ENCODE measurements around the gene TIGD6.

DNA sequence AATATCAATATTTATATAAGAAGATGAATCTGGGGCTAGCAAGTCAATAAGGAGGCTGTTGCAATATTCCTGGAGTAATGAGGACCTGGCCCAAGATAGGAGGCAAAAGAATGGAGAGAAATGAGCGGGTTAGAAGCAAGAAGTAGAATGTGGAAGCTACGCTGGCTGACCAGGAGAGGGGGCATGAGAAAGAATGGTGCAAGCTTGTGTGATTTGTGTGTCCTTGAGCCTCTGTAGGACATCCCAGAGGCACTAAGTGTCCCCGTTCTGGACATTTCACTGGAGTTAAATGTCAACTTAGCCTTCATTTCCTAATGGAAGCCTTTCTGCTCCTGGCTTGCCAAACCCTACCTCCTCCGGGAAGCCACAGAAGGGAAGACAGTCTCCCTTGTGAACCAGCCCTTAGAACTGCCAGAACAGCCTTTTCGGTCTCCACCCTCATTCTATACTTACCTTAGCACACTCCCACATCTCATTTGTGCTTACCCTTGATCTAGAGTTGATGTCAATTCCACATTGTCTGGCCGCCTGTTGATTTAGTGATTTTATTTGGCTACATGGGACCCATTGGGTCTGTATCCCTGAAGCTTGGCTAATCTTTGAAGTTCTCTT lies 49.2 kb downstream of the TIGD6 start:
- no peak for TF ChIP-seq CTCF (IDR thresholded peaks at IDR 0.05; ENCODE audit: extremely low read depth in 1 of 2, insufficient read depth in 1 of 2, low read depth in 1 of 2, low read length in 2 of 2)
- TF ChIP-seq, protein P1, sequence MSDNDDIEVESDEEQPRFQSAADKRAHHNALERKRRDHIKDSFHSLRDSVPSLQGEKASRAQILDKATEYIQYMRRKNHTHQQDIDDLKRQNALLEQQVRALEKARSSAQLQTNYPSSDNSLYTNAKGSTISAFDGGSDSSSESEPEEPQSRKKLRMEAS (IDR thresholded peaks at IDR 0.05; ENCODE audit: insufficient read depth, insufficient read length), result no peak
- no peak for TF ChIP-seq POLR2AphosphoS5 (IDR thresholded peaks at IDR 0.05; ENCODE audit: insufficient read depth, low read depth, low read length)
- no peak for TF ChIP-seq POLR2A (IDR thresholded peaks at IDR 0.05; ENCODE audit: low read depth, low read length)
- no peak for TF ChIP-seq EZH2 (IDR thresholded peaks at IDR 0.05; ENCODE audit: borderline replicate concordance, low read depth, low read length, severe bottlenecking)
- TF ChIP-seq MYC (IDR thresholded peaks at IDR 0.05; ENCODE audit: low read depth, low read length), result no peak
- no peak for TF ChIP-seq JUN (IDR thresholded peaks at IDR 0.05; ENCODE audit: borderline replicate concordance, insufficient read depth, insufficient read length, low read depth)
